SU-DHL-6 (cell line): Measurements from ENCODE around the gene KRT23.

Source experiments
- H2AFZ ChIP-seq: fragments of 200-600 bp; sonication (generic); 2 replicates; pipeline ENCODE4 v1.6.1; 2014; ENCODE audit warnings: low read depth, mild to moderate bottlenecking, moderate library complexity, mixed read lengths, antibody characterized with exemption, low read length; ENCODE audit not compliant: severe bottlenecking
- H3F3A ChIP-seq: fragments of 200-600 bp; shearing (Covaris generic); 2 replicates; pipeline ENCODE4 v1.6.0; 2016; ENCODE audit warnings: antibody characterized with exemption, mild to moderate bottlenecking; ENCODE audit not compliant: insufficient read depth
- H3K27ac ChIP-seq: fragments of 200-600 bp; sonication (generic); 2 replicates; pipeline ENCODE4 v1.5.1; 2016; ENCODE audit warnings: low read depth, mild to moderate bottlenecking, low read length, moderate library complexity, mixed read lengths
- H3K27me3 ChIP-seq: fragments of 200-600 bp; sonication (generic), shearing (Covaris generic); 2 replicates; pipeline ENCODE4 v1.6.0; 2014; ENCODE audit warnings: mild to moderate bottlenecking, low read length
- H3K36me3 ChIP-seq: fragments of 200-600 bp; sonication (generic); 2 replicates; pipeline ENCODE4 v1.6.1; 2014; ENCODE audit warnings: mild to moderate bottlenecking, low read length, mixed read lengths
- H3K4me2 ChIP-seq: fragments of 300-600, 200-600 bp; shearing (Covaris generic), sonication (generic); 2 replicates; pipeline ENCODE4 v1.6.0; 2014; ENCODE audit warnings: low read length, low read depth, mild to moderate bottlenecking; ENCODE audit not compliant: poor library complexity, severe bottlenecking
- H3K4me3 ChIP-seq: fragments of 200-600 bp; sonication (generic); 2 replicates; pipeline ENCODE4 v1.5.1; 2014; ENCODE audit warnings: antibody characterized with exemption, low read length, mild to moderate bottlenecking, mixed read lengths; ENCODE audit not compliant: insufficient read depth, poor library complexity, severe bottlenecking
- H3K79me2 ChIP-seq: fragments of 200-600 bp; sonication (generic); 2 replicates; pipeline ENCODE4 v1.6.1; 2014; ENCODE audit warnings: mild to moderate bottlenecking, low read length, moderate library complexity; ENCODE audit not compliant: insufficient read depth
- H3K9ac ChIP-seq: fragments of 200-600 bp; sonication (generic); 2 replicates; pipeline ENCODE4 v1.7.0; 2014; ENCODE audit warnings: mild to moderate bottlenecking, low read length
- H3K9me2 ChIP-seq: fragments of 200-600 bp; sonication (generic); replicated peaks from 2 replicates; pipeline ENCODE4 v1.6.1; 2014; ENCODE audit warnings: low read length; ENCODE audit not compliant: insufficient read depth
- H3K9me3 ChIP-seq: fragments of 200-600 bp; sonication (generic); 2 replicates; pipeline ENCODE4 v1.6.1; 2014; ENCODE audit warnings: low read length, mixed read lengths; ENCODE audit not compliant: insufficient read depth
- H4K20me1 ChIP-seq: fragments of 200-600 bp; sonication (generic); 2 replicates; pipeline ENCODE4 v1.6.1; 2014; ENCODE audit warnings: low read depth, mild to moderate bottlenecking, antibody characterized with exemption, low read length, moderate library complexity, mixed read lengths
- EZH2phosphoT487 ChIP-seq: fragments of 200-600 bp; sonication (generic), shearing (Covaris generic); conservative IDR thresholded peaks from 2 replicates; pipeline ENCODE4 v1.6.1; 2018; ENCODE audit warnings: mild to moderate bottlenecking, antibody characterized with exemption, low read length, moderate library complexity, mixed read lengths
- TF ChIP-seq, protein P1 (sequence below): fragments of 200-600 bp; sonication (generic); IDR thresholded peaks from one replicate; pipeline ENCODE4 v1.5.1; 2017; ENCODE audit warnings: antibody characterized with exemption, mild to moderate bottlenecking, low read length, moderate library complexity; ENCODE audit not compliant: insufficient read depth, poor library complexity, severe bottlenecking

The KRT23 gene, protein sequence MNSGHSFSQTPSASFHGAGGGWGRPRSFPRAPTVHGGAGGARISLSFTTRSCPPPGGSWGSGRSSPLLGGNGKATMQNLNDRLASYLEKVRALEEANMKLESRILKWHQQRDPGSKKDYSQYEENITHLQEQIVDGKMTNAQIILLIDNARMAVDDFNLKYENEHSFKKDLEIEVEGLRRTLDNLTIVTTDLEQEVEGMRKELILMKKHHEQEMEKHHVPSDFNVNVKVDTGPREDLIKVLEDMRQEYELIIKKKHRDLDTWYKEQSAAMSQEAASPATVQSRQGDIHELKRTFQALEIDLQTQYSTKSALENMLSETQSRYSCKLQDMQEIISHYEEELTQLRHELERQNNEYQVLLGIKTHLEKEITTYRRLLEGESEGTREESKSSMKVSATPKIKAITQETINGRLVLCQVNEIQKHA

DNA sequence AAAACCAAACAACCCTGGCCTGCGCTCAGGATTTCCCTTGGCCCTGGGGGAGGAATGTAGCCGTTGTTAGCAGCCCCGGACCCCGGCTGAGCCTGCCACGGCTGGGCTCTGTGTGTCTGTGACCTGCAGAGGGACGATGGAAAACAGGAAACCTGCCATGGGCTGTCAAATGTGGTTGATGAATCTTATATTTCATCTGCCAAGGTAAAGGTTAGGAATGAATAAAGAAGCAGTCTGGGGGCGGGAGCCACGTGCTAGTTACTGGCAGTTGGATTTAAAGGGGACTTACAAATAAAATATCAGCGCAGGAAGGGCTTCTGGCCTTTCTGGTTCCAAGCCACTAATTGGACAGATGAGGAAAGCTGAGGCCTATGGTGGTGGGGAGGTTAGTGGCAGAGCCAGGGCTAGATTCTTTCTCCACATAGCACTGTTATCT, at the start of gene KRT23:
Gene KRT23, minus strand, starts transcription at position 263 of the 436 bp plus-strand sequence. CDS start 1,043 bp downstream, outside the sequence.
- H3K4me3 ChIP-seq = no peak within 1 kb of the TSS
- no peaks in the 10 kb centered on the region for H3F3A ChIP-seq
- H3K9ac ChIP-seq = no peak within 1 kb of the TSS
- H3K27ac ChIP-seq = no peak within 1 kb of the TSS
- H3K4me2 ChIP-seq = no peak within 1 kb of the TSS
- H2AFZ ChIP-seq = no peak within 1 kb of the TSS
- H3K27me3 ChIP-seq = no peaks in the 10 kb centered on the region
- no peaks in the 10 kb centered on the region for H3K9me2 ChIP-seq
- H3K9me3 ChIP-seq = no peaks in the 10 kb centered on the region
- H3K36me3 ChIP-seq = no peaks in the 10 kb centered on the region
- H3K79me2 ChIP-seq = no peaks in the 10 kb centered on the region
- H4K20me1 ChIP-seq = no peaks in the 10 kb centered on the region
- no peak for TF ChIP-seq EZH2phosphoT487
- TF ChIP-seq, protein P1, sequence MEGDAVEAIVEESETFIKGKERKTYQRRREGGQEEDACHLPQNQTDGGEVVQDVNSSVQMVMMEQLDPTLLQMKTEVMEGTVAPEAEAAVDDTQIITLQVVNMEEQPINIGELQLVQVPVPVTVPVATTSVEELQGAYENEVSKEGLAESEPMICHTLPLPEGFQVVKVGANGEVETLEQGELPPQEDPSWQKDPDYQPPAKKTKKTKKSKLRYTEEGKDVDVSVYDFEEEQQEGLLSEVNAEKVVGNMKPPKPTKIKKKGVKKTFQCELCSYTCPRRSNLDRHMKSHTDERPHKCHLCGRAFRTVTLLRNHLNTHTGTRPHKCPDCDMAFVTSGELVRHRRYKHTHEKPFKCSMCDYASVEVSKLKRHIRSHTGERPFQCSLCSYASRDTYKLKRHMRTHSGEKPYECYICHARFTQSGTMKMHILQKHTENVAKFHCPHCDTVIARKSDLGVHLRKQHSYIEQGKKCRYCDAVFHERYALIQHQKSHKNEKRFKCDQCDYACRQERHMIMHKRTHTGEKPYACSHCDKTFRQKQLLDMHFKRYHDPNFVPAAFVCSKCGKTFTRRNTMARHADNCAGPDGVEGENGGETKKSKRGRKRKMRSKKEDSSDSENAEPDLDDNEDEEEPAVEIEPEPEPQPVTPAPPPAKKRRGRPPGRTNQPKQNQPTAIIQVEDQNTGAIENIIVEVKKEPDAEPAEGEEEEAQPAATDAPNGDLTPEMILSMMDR = no peak

DNA sequence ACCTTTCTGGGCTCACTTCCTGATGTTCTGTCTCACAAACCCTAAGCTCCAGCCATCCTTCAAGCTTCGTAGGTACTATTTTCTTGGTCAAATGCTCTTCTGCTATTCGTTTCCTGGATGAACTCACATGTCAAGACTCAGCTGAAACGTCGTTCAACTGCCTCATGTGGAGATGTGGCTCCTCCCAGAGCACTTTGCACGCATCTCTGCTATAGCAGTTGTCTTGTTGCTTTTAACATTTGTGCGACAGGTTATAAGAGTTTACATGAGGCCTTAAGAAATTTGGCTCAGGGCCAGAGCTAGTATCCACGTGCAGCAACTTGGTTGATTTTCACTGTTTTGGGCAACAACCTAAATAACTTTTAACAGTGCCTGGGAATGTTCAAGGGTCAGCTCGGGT, 49.5 kb upstream of the KRT23 start:
- TF ChIP-seq EZH2phosphoT487 = no peak
- TF ChIP-seq, protein P1 = no peak
- Histone ChIP-seq H3F3A (no peaks in the 10 kb centered on the region), H2AFZ (no peak overlapping the region), H3K27ac (no peak overlapping the region), H3K4me3 (no peak overlapping the region), H3K9me2 (no peaks in the 10 kb centered on the region), H3K36me3 (no peaks in the 10 kb centered on the region), H3K9me3 (no peaks in the 10 kb centered on the region), H3K79me2 (no peaks in the 10 kb centered on the region), H4K20me1 (no peaks in the 10 kb centered on the region), H3K4me2 (no peak overlapping the region), H3K27me3 (no peaks in the 10 kb centered on the region), H3K9ac (no peak overlapping the region)

DNA sequence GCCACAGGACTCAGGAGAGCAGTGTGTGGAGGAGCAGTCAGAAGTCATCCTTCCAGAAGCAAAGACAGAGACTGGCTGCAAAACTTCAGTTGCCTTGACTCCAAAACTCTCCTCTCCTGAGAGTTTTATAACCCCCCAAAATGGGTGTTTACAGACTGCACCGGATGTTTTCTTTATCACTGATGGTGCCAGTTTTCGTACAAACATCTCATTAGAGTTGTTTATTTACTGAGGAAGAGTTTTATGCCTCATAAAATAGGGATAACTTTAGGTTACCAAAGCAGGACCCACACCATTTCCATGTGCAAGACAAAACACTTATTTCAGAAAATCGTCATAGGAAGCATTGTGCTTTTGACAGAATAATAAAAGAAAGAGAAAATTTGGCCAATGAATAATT, 46.8 kb upstream of the KRT23 start, which contains the start of gene KRT40:
Gene KRT40, minus strand, starts transcription at position 101 of the 400 bp plus-strand sequence. Its CDS starts 53 bp downstream, at position 48.
- H3K9ac ChIP-seq = no peak within 1 kb of the TSS
- H3K27ac ChIP-seq = no peak within 1 kb of the TSS
- no peaks in the 10 kb centered on the region for H3K9me3 ChIP-seq
- no peak within 1 kb of the TSS for H3K4me2 ChIP-seq
- no peaks in the 10 kb centered on the region for H4K20me1 ChIP-seq
- no peaks in the 10 kb centered on the region for H3K36me3 ChIP-seq
- no peaks in the 10 kb centered on the region for H3K79me2 ChIP-seq
- H3K9me2 ChIP-seq = no peaks in the 10 kb centered on the region
- TF ChIP-seq, protein P1 = no peak
- TF ChIP-seq EZH2phosphoT487 = no peak
- H2AFZ ChIP-seq = no peak within 1 kb of the TSS
- no peaks in the 10 kb centered on the region for H3K27me3 ChIP-seq
- H3F3A ChIP-seq = no peaks in the 10 kb centered on the region
- H3K4me3 ChIP-seq = no peak within 1 kb of the TSS
